Activated T-cell treated with anti-CD3 and anti-CD28 coated beads, Interleukin-2, amount 50 U/mL, for 1 hour (primary cell): ENCODE data around the gene LNX1.
"Not testable (repeated sequence)": the region's sequence is repeated elsewhere in the genome, so short reads cannot be mapped to it uniquely, and the experiment has no call there.

ENCODE experiments used
- DNase-seq: peaks from one replicate; pipeline ENCODE4 v3.0.0-alpha.2; 2020

LNX1 gene

GRCh38 chr4:53490965-53491622 is 100.2 kb downstream of the LNX1 start:
- no peak for DNase-seq

GRCh38 chr4:53490161-53490956 is 100.9 kb downstream of the LNX1 start:
- no peak for DNase-seq

GRCh38 chr4:53489279-53489889 is 101.9 kb downstream of the LNX1 start:
- no peak for DNase-seq

GRCh38 chr4:53487766-53488165 is 103.5 kb downstream of the LNX1 start:
- DNase-seq = no peak

GRCh38 chr4:53485658-53486040 is 105.6 kb downstream of the LNX1 start:
- no peak for DNase-seq

GRCh38 chr4:53484911-53485657 is 106.2 kb downstream of the LNX1 start:
- DNase-seq = no peak

- DNase-seq = no peak
Measured at GRCh38 chr4:53483250-53483649, 108.0 kb downstream of the LNX1 start.

GRCh38 chr4:53481586-53481985 is 109.7 kb downstream of the LNX1 start:
- no peak for DNase-seq

- no peak for DNase-seq
Measured at GRCh38 chr4:53480909-53481308, 110.4 kb downstream of the LNX1 start.

GRCh38 chr4:53479736-53480525 is 111.4 kb downstream of the LNX1 start:
- DNase-seq = no peak

GRCh38 chr4:53478671-53479456 is 112.4 kb downstream of the LNX1 start:
- DNase-seq = no peak

GRCh38 chr4:53477636-53478035 is 113.7 kb downstream of the LNX1 start:
- DNase-seq = no peak

GRCh38 chr4:53477038-53477565 is 114.2 kb downstream of the LNX1 start:
- DNase-seq = no peak

GRCh38 chr4:53476232-53477037 is 114.9 kb downstream of the LNX1 start:
- DNase-seq = no peak

- DNase-seq = not testable (repeated sequence)
Measured at GRCh38 chr4:53466576-53466975, 124.7 kb downstream of the LNX1 start.

GRCh38 chr4:53465891-53466290 is 125.4 kb downstream of the LNX1 start:
- DNase-seq = no peak

- DNase-seq = no peak
Measured at GRCh38 chr4:53465281-53465680, 126.0 kb downstream of the LNX1 start.

- DNase-seq = no peak
Measured at GRCh38 chr4:53463340-53463739, 127.9 kb downstream of the LNX1 start.

- DNase-seq = no peak
Measured at GRCh38 chr4:53461244-53461643, 130.0 kb downstream of the LNX1 start.

GRCh38 chr4:53459548-53459947 is 131.7 kb downstream of the LNX1 start:
- DNase-seq = no peak

GRCh38 chr4:53456178-53456577 is 135.1 kb downstream of the LNX1 start:
- DNase-seq = no peak
